22Rv1 (cell line): ENCODE results near the gene CDH8.

Experiments
- CTCF ChIP-seq: fragments of 450-650 bp; IDR thresholded peaks from 2 replicates; pipeline ENCODE4 v1.5.1; 2017; ENCODE audit warnings: mild to moderate bottlenecking
- ZFX ChIP-seq: fragments of 450-650 bp; IDR thresholded peaks from 2 replicates; pipeline ENCODE4 v1.6.1; 2017; ENCODE audit warnings: antibody characterized with exemption, borderline replicate concordance

DNA sequence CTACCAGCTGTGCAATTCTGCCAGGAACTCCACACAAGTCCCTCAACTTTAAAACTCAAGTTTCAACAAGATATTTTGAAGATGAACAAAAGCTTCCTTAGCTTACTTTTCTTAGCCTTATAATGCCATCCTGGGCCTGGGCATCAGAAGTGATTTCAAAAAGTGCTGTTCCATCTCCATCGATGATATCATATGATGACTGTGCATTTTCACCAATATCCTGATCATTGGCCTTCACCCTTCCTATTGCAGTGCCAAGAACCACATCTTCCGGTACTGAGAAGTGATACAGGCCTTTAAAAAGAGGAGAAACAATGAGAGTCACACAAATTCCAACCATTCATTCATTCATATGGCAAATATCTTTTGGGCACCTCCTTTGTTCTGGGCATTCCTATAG lies 215.4 kb downstream of the CDH8 start:
- TF ChIP-seq CTCF (no peak), ZFX (no peak)
